ENCODE measurements around the gene PCBP3. TPM values are rescaled to one million over a fixed set of nuclear protein-coding genes. Genes with fewer than 3 reads are reported as not detected.

PCBP3 gene
- total RNA-seq, 1 donor from 2014 or later, result not detected

- H3K9me3 Mint-ChIP-seq, result no peaks in the 10 kb centered on the region
- CTCF ChIA-PET, result no interaction called here
These were observed 290.6 kb downstream of the PCBP3 start for GRCh38 chr21:45934085-45934484.

GRCh38 chr21:45934554-45934953 lies 291.0 kb downstream of the PCBP3 start:
- H3K4me1 Mint-ChIP-seq, result no peaks in the 10 kb centered on the region
- peaks cover 3% of the 10 kb centered on the region for H3K27me3 Mint-ChIP-seq
- no peak overlapping the region for H3K27ac Mint-ChIP-seq
- H3K36me3 Mint-ChIP-seq (ENCODE audit: low read depth), result no peaks in the 10 kb centered on the region
- H3K4me3 Mint-ChIP-seq, result no peak overlapping the region
- intact Hi-C loops (cut with micrococcal nuclease), result no loop called here
- H3K9me3 Mint-ChIP-seq, result no peaks in the 10 kb centered on the region
- no peak for TF ChIP-seq CTCF (IDR thresholded peaks at IDR 0.05)
- DNase-seq, result no peak
- ChIA-PET POLR2A (no interaction called here), CTCF (no interaction called here)
- ATAC-seq (ENCODE audit: low read depth), result no peak

More at GRCh38 chr21:45934085-45934484, 290.6 kb downstream of the PCBP3 start:
- POLR2A ChIA-PET, result no interaction called here
- no peak for ATAC-seq (ENCODE audit: low read depth)
- no peak for TF ChIP-seq CTCF (IDR thresholded peaks at IDR 0.05)
- Mint-ChIP-seq H3K4me1 (no peaks in the 10 kb centered on the region), H3K4me3 (no peak overlapping the region), H3K27me3 (peaks cover 3% of the 10 kb centered on the region), H3K27ac (no peak overlapping the region), H3K36me3 (ENCODE audit: low read depth) (no peaks in the 10 kb centered on the region)
- DNase-seq, result no peak
- intact Hi-C loops (cut with micrococcal nuclease), result no loop called here

GRCh38 chr21:45935628-45936027 lies 292.1 kb downstream of the PCBP3 start:
- H3K36me3 Mint-ChIP-seq (ENCODE audit: low read depth), result no peaks in the 10 kb centered on the region
- intact Hi-C loops (cut with micrococcal nuclease), result no loop called here
- CTCF ChIA-PET, result no interaction called here
- DNase-seq, result no peak
- peaks cover 3% of the 10 kb centered on the region for H3K27me3 Mint-ChIP-seq
- no peak overlapping the region for H3K4me3 Mint-ChIP-seq
- POLR2A ChIA-PET, result no interaction called here
- TF ChIP-seq CTCF (IDR thresholded peaks at IDR 0.05), result no peak
- no peak for ATAC-seq (ENCODE audit: low read depth)
- H3K9me3 Mint-ChIP-seq, result no peaks in the 10 kb centered on the region
- H3K4me1 Mint-ChIP-seq, result no peaks in the 10 kb centered on the region
- H3K27ac Mint-ChIP-seq, result no peak overlapping the region

- H3K27ac Mint-ChIP-seq, result no peak overlapping the region
- H3K9me3 Mint-ChIP-seq, result no peaks in the 10 kb centered on the region
- no peaks in the 10 kb centered on the region for H3K27me3 Mint-ChIP-seq
- ChIA-PET CTCF (no interaction called here), POLR2A (no interaction called here)
- ATAC-seq (ENCODE audit: low read depth), result no peak
- no peak for DNase-seq
- no peak overlapping the region for H3K4me3 Mint-ChIP-seq
- TF ChIP-seq CTCF (IDR thresholded peaks at IDR 0.05), result no peak
- H3K36me3 Mint-ChIP-seq (ENCODE audit: low read depth), result no peaks in the 10 kb centered on the region
- H3K4me1 Mint-ChIP-seq, result no peaks in the 10 kb centered on the region
- intact Hi-C loops (cut with micrococcal nuclease), result no loop called here
These were observed 294.4 kb downstream of the PCBP3 start for GRCh38 chr21:45937721-45938452.

GRCh38 chr21:45938453-45938755 lies 294.9 kb downstream of the PCBP3 start:
- Mint-ChIP-seq H3K4me3 (no peak overlapping the region), H3K4me1 (no peaks in the 10 kb centered on the region), H3K27ac (no peak overlapping the region), H3K9me3 (no peaks in the 10 kb centered on the region), H3K27me3 (no peaks in the 10 kb centered on the region), H3K36me3 (ENCODE audit: low read depth) (no peaks in the 10 kb centered on the region)
- no peak for TF ChIP-seq CTCF (IDR thresholded peaks at IDR 0.05)
- no peak for DNase-seq
- CTCF ChIA-PET, result no interaction called here
- no peak for ATAC-seq (ENCODE audit: low read depth)
- intact Hi-C loops (cut with micrococcal nuclease), result no loop called here
- POLR2A ChIA-PET, result no interaction called here
